HEK293 (cell line): Measurements from ENCODE around the gene PRPH.
A peak's percentile ranks its signal among the peaks of the same experiment; 100 is the strongest.

ENCODE experiments used
- KLF9 ChIP-seq: fragments of 450-650 bp; formaldehyde crosslinking; IDR thresholded peaks from 2 replicates; pipeline ENCODE4 v1.5.1; 2016; ENCODE audit warnings: missing biosample characterization, missing genetic modification characterization, low read depth
- MEIS1 ChIP-seq: sonication (generic); formaldehyde crosslinking; IDR thresholded peaks from 2 replicates; pipeline ENCODE4 v1.8.1; 2022; ENCODE audit warnings: missing genetic modification reagents, mild to moderate bottlenecking, borderline replicate concordance
- OSR2 ChIP-seq: fragments of 450-650 bp; formaldehyde crosslinking; IDR thresholded peaks from 2 replicates; pipeline ENCODE4 v1.5.1; 2016; ENCODE audit warnings: missing biosample characterization, missing genetic modification characterization
- REPIN1 ChIP-seq: fragments of 450-650 bp; formaldehyde crosslinking; IDR thresholded peaks from 2 replicates; pipeline ENCODE4 v1.5.1; 2017; ENCODE audit warnings: missing biosample characterization, missing genetic modification characterization, low read depth
- ZBTB48 ChIP-seq: fragments of 450-650 bp; formaldehyde crosslinking; IDR thresholded peaks from 2 replicates; pipeline ENCODE4 v1.5.1; 2016; ENCODE audit warnings: missing biosample characterization, missing genetic modification characterization
- ZFP69B ChIP-seq: fragments of 450-650 bp; formaldehyde crosslinking; IDR thresholded peaks from 2 replicates; pipeline ENCODE4 v1.5.1; 2016; ENCODE audit warnings: missing biosample characterization, missing genetic modification characterization
- ZIC2 ChIP-seq: fragments of 450-650 bp; formaldehyde crosslinking; IDR thresholded peaks from 2 replicates; pipeline ENCODE4 v1.5.1; 2016; ENCODE audit warnings: missing biosample characterization, missing genetic modification characterization
- ZNF121 ChIP-seq: fragments of 450-650 bp; formaldehyde crosslinking; IDR thresholded peaks from 2 replicates; pipeline ENCODE4 v1.5.1; 2016; ENCODE audit warnings: missing biosample characterization, missing genetic modification characterization
- ZNF138 ChIP-seq: fragments of 450-650 bp; formaldehyde crosslinking; IDR thresholded peaks from 2 replicates; pipeline ENCODE4 v1.5.1; 2016; ENCODE audit warnings: missing biosample characterization, missing genetic modification characterization, borderline replicate concordance
- ZNF157 ChIP-seq: fragments of 450-650 bp; formaldehyde crosslinking; IDR thresholded peaks from 2 replicates; pipeline ENCODE4 v1.5.1; 2016; ENCODE audit warnings: missing biosample characterization, missing genetic modification characterization
- ZNF19 ChIP-seq: fragments of 450-650 bp; formaldehyde crosslinking; IDR thresholded peaks from 2 replicates; pipeline ENCODE4; 2016; ENCODE audit warnings: missing biosample characterization, missing genetic modification characterization, low read depth
- ZNF221 ChIP-seq: fragments of 450-650 bp; formaldehyde crosslinking; IDR thresholded peaks from 2 replicates; pipeline ENCODE4 v1.5.1; 2017; ENCODE audit warnings: missing biosample characterization, missing genetic modification characterization, borderline replicate concordance
- ZNF239 ChIP-seq: fragments of 450-650 bp; formaldehyde crosslinking; IDR thresholded peaks from 2 replicates; pipeline ENCODE4 v1.5.1; 2016; ENCODE audit warnings: missing biosample characterization, missing genetic modification characterization
- ZNF416 ChIP-seq: fragments of 450-650 bp; formaldehyde crosslinking; IDR thresholded peaks from 2 replicates; pipeline ENCODE4 v1.5.1; 2016; ENCODE audit warnings: missing biosample characterization, missing genetic modification characterization
- ZNF426 ChIP-seq: fragments of 450-650 bp; formaldehyde crosslinking; IDR thresholded peaks from 2 replicates; pipeline ENCODE4 v1.5.1; 2017; ENCODE audit warnings: missing biosample characterization, missing genetic modification characterization, mild to moderate bottlenecking, inconsistent platforms, moderate library complexity
- ZNF473 ChIP-seq: fragments of 450-650 bp; formaldehyde crosslinking; IDR thresholded peaks from 2 replicates; pipeline ENCODE4 v1.5.1; 2017; ENCODE audit warnings: missing biosample characterization, missing genetic modification characterization
- ZNF501 ChIP-seq: fragments of 450-650 bp; formaldehyde crosslinking; IDR thresholded peaks from 2 replicates; pipeline ENCODE4 v1.5.1; 2016; ENCODE audit warnings: missing biosample characterization, missing genetic modification characterization
- ZNF529 ChIP-seq: fragments of 450-650 bp; formaldehyde crosslinking; IDR thresholded peaks from 2 replicates; pipeline ENCODE4 v1.5.1; 2017; ENCODE audit warnings: missing genetic modification characterization, missing biosample characterization; ENCODE audit not compliant: insufficient replicate concordance
- ZNF623 ChIP-seq: fragments of 450-650 bp; formaldehyde crosslinking; IDR thresholded peaks from 2 replicates; pipeline ENCODE4 v1.5.1; 2016; ENCODE audit warnings: missing biosample characterization, missing genetic modification characterization
- ZNF654 ChIP-seq: fragments of 450-650 bp; formaldehyde crosslinking; IDR thresholded peaks from 2 replicates; pipeline ENCODE4 v1.5.1; 2016; ENCODE audit warnings: low read depth, missing biosample characterization, missing genetic modification characterization
- ZNF660 ChIP-seq: fragments of 450-650 bp; IDR thresholded peaks from 2 replicates; pipeline ENCODE4 v1.5.1; 2018; ENCODE audit warnings: missing biosample characterization, mild to moderate bottlenecking, missing genetic modification characterization
- ZNF677 ChIP-seq: fragments of 450-650 bp; IDR thresholded peaks from 2 replicates; pipeline ENCODE4 v1.5.0; 2018; ENCODE audit warnings: missing biosample characterization, mild to moderate bottlenecking, missing genetic modification characterization, moderate library complexity
- ZNF777 ChIP-seq: fragments of 450-650 bp; formaldehyde crosslinking; IDR thresholded peaks from 2 replicates; pipeline ENCODE4 v1.5.1; 2017; ENCODE audit warnings: missing biosample characterization, missing genetic modification characterization, borderline replicate concordance
- ZNF843 ChIP-seq: fragments of 450-650 bp; formaldehyde crosslinking; IDR thresholded peaks from 2 replicates; pipeline ENCODE4 v1.5.1; 2016; ENCODE audit warnings: missing biosample characterization, missing genetic modification characterization
- TF ChIP-seq, protein P1 (sequence below): fragments of 450-650 bp; formaldehyde crosslinking; IDR thresholded peaks from 2 replicates; pipeline ENCODE4 v1.5.1; 2016; ENCODE audit warnings: missing biosample characterization, missing genetic modification characterization
- TF ChIP-seq, protein P2 (sequence below): fragments of 450-650 bp; formaldehyde crosslinking; IDR thresholded peaks from 2 replicates; pipeline ENCODE4 v1.5.1; 2016; ENCODE audit warnings: missing biosample characterization, missing genetic modification characterization
- TF ChIP-seq, protein P3 (sequence below): fragments of 450-650 bp; IDR thresholded peaks from 2 replicates; pipeline ENCODE4 v1.5.1; 2018; ENCODE audit warnings: missing biosample characterization, missing genetic modification characterization
- TF ChIP-seq, protein P4 (sequence below): fragments of 450-650 bp; formaldehyde crosslinking; conservative IDR thresholded peaks from 2 replicates; pipeline ENCODE4 v1.5.1; 2016; ENCODE audit warnings: low read depth, missing biosample characterization, missing genetic modification characterization
- TF ChIP-seq, protein P5 (sequence below): fragments of 450-650 bp; formaldehyde crosslinking; optimal IDR thresholded peaks from 2 replicates; pipeline ENCODE3; 2016; ENCODE audit warnings: missing biosample characterization, mild to moderate bottlenecking, missing genetic modification characterization
- TF ChIP-seq, protein P6 (sequence below): fragments of 450-650 bp; formaldehyde crosslinking; IDR thresholded peaks from 2 replicates; pipeline ENCODE4 v1.5.1; 2016; ENCODE audit warnings: missing biosample characterization, missing genetic modification characterization, low read depth

Gene PRPH

DNA sequence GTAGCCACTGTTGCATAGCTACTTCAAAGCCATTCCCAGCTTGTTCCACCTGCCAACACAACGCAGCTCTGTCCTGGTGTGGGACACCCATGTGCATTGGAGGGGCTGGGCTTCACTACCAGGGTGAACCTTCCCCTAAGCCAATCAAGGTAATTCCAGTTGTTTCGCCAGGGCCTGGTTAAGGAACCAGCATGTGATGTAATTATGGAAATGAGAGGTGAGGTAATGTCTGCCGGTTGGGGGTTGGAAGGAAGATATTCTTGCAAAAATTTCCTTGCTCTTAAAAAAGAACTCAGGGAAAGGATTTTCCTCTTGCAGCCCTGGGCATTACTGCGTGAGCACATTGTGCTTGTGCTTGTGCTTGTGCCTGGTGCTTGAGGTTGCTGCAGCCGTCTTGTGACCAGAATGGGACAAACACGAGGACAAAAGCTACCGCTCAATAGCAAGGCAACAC is 15.2 kb upstream of the PRPH start (continued):
- TF ChIP-seq ZNF138, result no peak
- TF ChIP-seq MEIS1 (CRISPR knock-in tag), result no peak
- peak; percentile 48; the same call in 1 of the 2 replicates for TF ChIP-seq ZIC2 (tag by site-specific recombination)
- TF ChIP-seq, protein P1, sequence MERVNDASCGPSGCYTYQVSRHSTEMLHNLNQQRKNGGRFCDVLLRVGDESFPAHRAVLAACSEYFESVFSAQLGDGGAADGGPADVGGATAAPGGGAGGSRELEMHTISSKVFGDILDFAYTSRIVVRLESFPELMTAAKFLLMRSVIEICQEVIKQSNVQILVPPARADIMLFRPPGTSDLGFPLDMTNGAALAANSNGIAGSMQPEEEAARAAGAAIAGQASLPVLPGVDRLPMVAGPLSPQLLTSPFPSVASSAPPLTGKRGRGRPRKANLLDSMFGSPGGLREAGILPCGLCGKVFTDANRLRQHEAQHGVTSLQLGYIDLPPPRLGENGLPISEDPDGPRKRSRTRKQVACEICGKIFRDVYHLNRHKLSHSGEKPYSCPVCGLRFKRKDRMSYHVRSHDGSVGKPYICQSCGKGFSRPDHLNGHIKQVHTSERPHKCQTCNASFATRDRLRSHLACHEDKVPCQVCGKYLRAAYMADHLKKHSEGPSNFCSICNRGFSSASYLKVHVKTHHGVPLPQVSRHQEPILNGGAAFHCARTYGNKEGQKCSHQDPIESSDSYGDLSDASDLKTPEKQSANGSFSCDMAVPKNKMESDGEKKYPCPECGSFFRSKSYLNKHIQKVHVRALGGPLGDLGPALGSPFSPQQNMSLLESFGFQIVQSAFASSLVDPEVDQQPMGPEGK (tag by site-specific recombination), result peak; percentile 82
- no peak for TF ChIP-seq ZNF843 (tag by site-specific recombination)
- no peak for TF ChIP-seq REPIN1 (tag by site-specific recombination)
- TF ChIP-seq, protein P2, sequence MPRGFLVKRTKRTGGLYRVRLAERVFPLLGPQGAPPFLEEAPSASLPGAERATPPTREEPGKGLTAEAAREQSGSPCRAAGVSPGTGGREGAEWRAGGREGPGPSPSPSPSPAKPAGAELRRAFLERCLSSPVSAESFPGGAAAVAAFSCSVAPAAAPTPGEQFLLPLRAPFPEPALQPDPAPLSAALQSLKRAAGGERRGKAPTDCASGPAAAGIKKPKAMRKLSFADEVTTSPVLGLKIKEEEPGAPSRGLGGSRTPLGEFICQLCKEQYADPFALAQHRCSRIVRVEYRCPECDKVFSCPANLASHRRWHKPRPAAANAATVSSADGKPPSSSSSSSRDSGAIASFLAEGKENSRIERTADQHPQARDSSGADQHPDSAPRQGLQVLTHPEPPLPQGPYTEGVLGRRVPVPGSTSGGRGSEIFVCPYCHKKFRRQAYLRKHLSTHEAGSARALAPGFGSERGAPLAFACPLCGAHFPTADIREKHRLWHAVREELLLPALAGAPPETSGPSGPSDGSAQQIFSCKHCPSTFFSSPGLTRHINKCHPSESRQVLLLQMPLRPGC, result no peak; the same call in 1 of the 2 replicates
- TF ChIP-seq ZNF121 (tag by site-specific recombination), result no peak
- no peak for TF ChIP-seq ZNF239 (tag by site-specific recombination)
- TF ChIP-seq, protein P3, sequence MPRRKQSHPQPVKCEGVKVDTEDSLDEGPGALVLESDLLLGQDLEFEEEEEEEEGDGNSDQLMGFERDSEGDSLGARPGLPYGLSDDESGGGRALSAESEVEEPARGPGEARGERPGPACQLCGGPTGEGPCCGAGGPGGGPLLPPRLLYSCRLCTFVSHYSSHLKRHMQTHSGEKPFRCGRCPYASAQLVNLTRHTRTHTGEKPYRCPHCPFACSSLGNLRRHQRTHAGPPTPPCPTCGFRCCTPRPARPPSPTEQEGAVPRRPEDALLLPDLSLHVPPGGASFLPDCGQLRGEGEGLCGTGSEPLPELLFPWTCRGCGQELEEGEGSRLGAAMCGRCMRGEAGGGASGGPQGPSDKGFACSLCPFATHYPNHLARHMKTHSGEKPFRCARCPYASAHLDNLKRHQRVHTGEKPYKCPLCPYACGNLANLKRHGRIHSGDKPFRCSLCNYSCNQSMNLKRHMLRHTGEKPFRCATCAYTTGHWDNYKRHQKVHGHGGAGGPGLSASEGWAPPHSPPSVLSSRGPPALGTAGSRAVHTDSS, result no peak
- TF ChIP-seq ZNF677 (tag by site-specific recombination), result no peak
- no peak for TF ChIP-seq ZNF426 (tag by site-specific recombination)
- TF ChIP-seq ZNF157 (tag by site-specific recombination), result peak; percentile 67; the same call in 1 of the 2 replicates
- TF ChIP-seq ZFP69B (tag by site-specific recombination), result peak; percentile 30; the same call in 1 of the 2 replicates
- peak; percentile 73; the same call in 1 of the 2 replicates for TF ChIP-seq ZNF501
- TF ChIP-seq, protein P4, sequence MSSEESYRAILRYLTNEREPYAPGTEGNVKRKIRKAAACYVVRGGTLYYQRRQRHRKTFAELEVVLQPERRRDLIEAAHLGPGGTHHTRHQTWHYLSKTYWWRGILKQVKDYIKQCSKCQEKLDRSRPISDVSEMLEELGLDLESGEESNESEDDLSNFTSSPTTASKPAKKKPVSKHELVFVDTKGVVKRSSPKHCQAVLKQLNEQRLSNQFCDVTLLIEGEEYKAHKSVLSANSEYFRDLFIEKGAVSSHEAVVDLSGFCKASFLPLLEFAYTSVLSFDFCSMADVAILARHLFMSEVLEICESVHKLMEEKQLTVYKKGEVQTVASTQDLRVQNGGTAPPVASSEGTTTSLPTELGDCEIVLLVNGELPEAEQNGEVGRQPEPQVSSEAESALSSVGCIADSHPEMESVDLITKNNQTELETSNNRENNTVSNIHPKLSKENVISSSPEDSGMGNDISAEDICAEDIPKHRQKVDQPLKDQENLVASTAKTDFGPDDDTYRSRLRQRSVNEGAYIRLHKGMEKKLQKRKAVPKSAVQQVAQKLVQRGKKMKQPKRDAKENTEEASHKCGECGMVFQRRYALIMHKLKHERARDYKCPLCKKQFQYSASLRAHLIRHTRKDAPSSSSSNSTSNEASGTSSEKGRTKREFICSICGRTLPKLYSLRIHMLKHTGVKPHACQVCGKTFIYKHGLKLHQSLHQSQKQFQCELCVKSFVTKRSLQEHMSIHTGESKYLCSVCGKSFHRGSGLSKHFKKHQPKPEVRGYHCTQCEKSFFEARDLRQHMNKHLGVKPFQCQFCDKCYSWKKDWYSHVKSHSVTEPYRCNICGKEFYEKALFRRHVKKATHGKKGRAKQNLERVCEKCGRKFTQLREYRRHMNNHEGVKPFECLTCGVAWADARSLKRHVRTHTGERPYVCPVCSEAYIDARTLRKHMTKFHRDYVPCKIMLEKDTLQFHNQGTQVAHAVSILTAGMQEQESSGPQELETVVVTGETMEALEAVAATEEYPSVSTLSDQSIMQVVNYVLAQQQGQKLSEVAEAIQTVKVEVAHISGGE, result no peak
- no peak for TF ChIP-seq ZNF19 (tag by site-specific recombination)
- no peak for TF ChIP-seq ZNF221 (tag by site-specific recombination)
- TF ChIP-seq ZNF654 (tag by site-specific recombination), result no peak
- no peak for TF ChIP-seq ZNF473
- TF ChIP-seq KLF9 (tag by site-specific recombination), result no peak
- TF ChIP-seq ZNF416, result no peak
- no peak for TF ChIP-seq ZNF623 (tag by site-specific recombination)
- TF ChIP-seq, protein P5, sequence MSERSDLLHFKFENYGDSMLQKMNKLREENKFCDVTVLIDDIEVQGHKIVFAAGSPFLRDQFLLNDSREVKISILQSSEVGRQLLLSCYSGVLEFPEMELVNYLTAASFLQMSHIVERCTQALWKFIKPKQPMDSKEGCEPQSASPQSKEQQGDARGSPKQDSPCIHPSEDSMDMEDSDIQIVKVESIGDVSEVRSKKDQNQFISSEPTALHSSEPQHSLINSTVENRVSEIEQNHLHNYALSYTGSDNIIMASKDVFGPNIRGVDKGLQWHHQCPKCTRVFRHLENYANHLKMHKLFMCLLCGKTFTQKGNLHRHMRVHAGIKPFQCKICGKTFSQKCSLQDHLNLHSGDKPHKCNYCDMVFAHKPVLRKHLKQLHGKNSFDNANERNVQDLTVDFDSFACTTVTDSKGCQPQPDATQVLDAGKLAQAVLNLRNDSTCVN, result no peak
- no peak for TF ChIP-seq ZNF777 (tag by site-specific recombination)
- no peak for TF ChIP-seq ZNF529 (tag by site-specific recombination)
- TF ChIP-seq, protein P6, sequence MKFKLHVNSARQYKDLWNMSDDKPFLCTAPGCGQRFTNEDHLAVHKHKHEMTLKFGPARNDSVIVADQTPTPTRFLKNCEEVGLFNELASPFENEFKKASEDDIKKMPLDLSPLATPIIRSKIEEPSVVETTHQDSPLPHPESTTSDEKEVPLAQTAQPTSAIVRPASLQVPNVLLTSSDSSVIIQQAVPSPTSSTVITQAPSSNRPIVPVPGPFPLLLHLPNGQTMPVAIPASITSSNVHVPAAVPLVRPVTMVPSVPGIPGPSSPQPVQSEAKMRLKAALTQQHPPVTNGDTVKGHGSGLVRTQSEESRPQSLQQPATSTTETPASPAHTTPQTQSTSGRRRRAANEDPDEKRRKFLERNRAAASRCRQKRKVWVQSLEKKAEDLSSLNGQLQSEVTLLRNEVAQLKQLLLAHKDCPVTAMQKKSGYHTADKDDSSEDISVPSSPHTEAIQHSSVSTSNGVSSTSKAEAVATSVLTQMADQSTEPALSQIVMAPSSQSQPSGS (tag by site-specific recombination), result peak; percentile 93
- TF ChIP-seq ZBTB48 (tag by site-specific recombination), result no peak; the same call in 1 of the 2 replicates
- TF ChIP-seq OSR2 (tag by site-specific recombination), result peak; percentile 74
- TF ChIP-seq ZNF660 (tag by site-specific recombination), result no peak
